ENCODE results near the gene PTPN11. TPM values are rescaled to one million over a fixed set of nuclear protein-coding genes. Genes with fewer than 3 reads are reported as not detected.
A peak's percentile ranks its signal among the peaks of the same experiment; 100 is the strongest.

The PTPN11 gene
- polyA plus RNA-seq, 1 of the 3 experiments (the other 2 are of a cell fraction), result 48.3 TPM

DNA sequence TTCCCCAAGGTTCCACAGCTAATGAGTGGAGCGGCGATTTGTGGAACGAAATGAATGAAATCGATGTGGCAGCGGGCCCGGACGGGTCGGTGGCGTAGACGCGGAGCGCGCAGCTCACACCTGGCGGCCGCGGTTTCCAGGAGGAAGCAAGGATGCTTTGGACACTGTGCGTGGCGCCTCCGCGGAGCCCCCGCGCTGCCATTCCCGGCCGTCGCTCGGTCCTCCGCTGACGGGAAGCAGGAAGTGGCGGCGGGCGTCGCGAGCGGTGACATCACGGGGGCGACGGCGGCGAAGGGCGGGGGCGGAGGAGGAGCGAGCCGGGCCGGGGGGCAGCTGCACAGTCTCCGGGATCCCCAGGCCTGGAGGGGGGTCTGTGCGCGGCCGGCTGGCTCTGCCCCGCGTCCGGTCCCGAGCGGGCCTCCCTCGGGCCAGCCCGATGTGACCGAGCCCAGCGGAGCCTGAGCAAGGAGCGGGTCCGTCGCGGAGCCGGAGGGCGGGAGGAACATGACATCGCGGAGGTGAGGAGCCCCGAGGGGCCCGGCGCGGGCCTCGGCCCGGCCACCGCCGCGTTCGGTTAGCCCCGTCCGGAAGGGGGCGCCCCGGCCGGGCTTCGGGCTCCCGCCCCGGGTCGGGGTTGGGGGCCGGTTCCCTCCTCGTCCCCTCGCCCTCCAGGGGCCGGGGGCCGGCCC, at the start of gene PTPN11 (continued):
- no peak for TF ChIP-seq TCF12 (IDR thresholded peaks at IDR 0.05)
- no peak for TF ChIP-seq JUND (IDR thresholded peaks at IDR 0.05)
- no peak for TF ChIP-seq FOSL2 (IDR thresholded peaks at IDR 0.05; ENCODE audit: borderline replicate concordance, low read depth)
- peak; percentile 92 for TF ChIP-seq TAF1 (IDR thresholded peaks at IDR 0.05; ENCODE audit: borderline replicate concordance, low read depth, low read length)
- TF ChIP-seq, protein P1, sequence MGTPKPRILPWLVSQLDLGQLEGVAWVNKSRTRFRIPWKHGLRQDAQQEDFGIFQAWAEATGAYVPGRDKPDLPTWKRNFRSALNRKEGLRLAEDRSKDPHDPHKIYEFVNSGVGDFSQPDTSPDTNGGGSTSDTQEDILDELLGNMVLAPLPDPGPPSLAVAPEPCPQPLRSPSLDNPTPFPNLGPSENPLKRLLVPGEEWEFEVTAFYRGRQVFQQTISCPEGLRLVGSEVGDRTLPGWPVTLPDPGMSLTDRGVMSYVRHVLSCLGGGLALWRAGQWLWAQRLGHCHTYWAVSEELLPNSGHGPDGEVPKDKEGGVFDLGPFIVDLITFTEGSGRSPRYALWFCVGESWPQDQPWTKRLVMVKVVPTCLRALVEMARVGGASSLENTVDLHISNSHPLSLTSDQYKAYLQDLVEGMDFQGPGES (IDR thresholded peaks at IDR 0.05; ENCODE audit: low read depth, low read length), result no peak
- peak; percentile 100 for TF ChIP-seq ELF1 (IDR thresholded peaks at IDR 0.05)
- TF ChIP-seq TEAD4 (IDR thresholded peaks at IDR 0.05; ENCODE audit: borderline replicate concordance, insufficient read depth), result no peak; the same call in 1 of the 2 replicates
- TF ChIP-seq, protein P2, sequence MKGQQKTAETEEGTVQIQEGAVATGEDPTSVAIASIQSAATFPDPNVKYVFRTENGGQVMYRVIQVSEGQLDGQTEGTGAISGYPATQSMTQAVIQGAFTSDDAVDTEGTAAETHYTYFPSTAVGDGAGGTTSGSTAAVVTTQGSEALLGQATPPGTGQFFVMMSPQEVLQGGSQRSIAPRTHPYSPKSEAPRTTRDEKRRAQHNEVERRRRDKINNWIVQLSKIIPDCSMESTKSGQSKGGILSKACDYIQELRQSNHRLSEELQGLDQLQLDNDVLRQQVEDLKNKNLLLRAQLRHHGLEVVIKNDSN (IDR thresholded peaks at IDR 0.05; ENCODE audit: borderline replicate concordance, low read depth), result no peak
- peak; percentile 80 for TF ChIP-seq YY1 (IDR thresholded peaks at IDR 0.05; ENCODE audit: low read depth)
- TF ChIP-seq FOXM1 (IDR thresholded peaks at IDR 0.05; ENCODE audit: low read depth), result no peak
- TF ChIP-seq POLR2AphosphoS5 (IDR thresholded peaks at IDR 0.05; ENCODE audit: low read depth, low read length), result peak; percentile 98

DNA sequence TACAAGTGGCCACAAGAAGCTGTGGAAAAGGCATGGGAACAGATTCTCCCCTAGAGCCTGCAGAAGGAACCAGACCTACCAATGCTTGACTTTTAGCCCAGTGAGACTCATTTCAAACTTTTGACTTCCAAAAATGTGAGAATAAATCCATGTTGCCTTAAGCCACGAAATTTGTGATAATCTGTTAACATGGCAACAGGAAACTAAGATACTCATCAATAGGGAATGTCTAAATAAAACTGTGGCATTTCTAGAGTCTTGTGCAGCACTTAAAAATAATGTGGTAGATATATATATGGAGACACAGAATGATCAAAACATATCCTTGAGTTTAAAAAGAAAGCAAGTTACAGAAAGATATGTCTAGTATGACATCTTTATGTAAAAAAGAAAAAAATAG, 48.5 kb upstream of the PTPN11 start:
- WGBS (ENCODE audit: low lambda C conversion rate), result 35% methylated on average over 1 of the region's 1 CpG

More for the DNA sequence above, 48.5 kb upstream of the PTPN11 start:
- no peaks in the 10 kb centered on the region for H3K36me3 ChIP-seq (replicated peaks in 1 of 2; ENCODE audit: control insufficient read depth in 1 of 2, insufficient read depth in 2 of 2, low read length in 1 of 2)
- CTCF ChIA-PET, result no interaction called here
- POLR2A ChIA-PET, result no interaction called here
- H3F3A ChIP-seq (replicated peaks; ENCODE audit: insufficient read depth), result peaks cover 6% of the 10 kb centered on the region
- peaks cover 93% of the 10 kb centered on the region for H3K79me2 ChIP-seq (ENCODE audit: insufficient read depth)
- DNase-seq, result no peak
- H3K27ac ChIP-seq (ENCODE audit: low read depth in 2 of 2, low read length in 1 of 2), result peak overlapping the region in 1 of 2 experiments; percentile 30; a peak in 1 of 4 replicates
- no peaks in the 10 kb centered on the region for H3K27me3 ChIP-seq (ENCODE audit: insufficient read depth)
- no peak overlapping the region for H3K9ac ChIP-seq
- TF ChIP-seq TAF1 (IDR thresholded peaks at IDR 0.05; ENCODE audit: borderline replicate concordance, low read depth, low read length), result no peak
- TF ChIP-seq RFX5 (IDR thresholded peaks at IDR 0.05; ENCODE audit: low read length), result no peak
- TF ChIP-seq, protein P3, sequence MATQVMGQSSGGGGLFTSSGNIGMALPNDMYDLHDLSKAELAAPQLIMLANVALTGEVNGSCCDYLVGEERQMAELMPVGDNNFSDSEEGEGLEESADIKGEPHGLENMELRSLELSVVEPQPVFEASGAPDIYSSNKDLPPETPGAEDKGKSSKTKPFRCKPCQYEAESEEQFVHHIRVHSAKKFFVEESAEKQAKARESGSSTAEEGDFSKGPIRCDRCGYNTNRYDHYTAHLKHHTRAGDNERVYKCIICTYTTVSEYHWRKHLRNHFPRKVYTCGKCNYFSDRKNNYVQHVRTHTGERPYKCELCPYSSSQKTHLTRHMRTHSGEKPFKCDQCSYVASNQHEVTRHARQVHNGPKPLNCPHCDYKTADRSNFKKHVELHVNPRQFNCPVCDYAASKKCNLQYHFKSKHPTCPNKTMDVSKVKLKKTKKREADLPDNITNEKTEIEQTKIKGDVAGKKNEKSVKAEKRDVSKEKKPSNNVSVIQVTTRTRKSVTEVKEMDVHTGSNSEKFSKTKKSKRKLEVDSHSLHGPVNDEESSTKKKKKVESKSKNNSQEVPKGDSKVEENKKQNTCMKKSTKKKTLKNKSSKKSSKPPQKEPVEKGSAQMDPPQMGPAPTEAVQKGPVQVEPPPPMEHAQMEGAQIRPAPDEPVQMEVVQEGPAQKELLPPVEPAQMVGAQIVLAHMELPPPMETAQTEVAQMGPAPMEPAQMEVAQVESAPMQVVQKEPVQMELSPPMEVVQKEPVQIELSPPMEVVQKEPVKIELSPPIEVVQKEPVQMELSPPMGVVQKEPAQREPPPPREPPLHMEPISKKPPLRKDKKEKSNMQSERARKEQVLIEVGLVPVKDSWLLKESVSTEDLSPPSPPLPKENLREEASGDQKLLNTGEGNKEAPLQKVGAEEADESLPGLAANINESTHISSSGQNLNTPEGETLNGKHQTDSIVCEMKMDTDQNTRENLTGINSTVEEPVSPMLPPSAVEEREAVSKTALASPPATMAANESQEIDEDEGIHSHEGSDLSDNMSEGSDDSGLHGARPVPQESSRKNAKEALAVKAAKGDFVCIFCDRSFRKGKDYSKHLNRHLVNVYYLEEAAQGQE (IDR thresholded peaks at IDR 0.05; ENCODE audit: low read depth, low read length), result no peak
- TF ChIP-seq GATA2 (CRISPR knock-in tag; IDR thresholded peaks at IDR 0.05), result no peak
- TF ChIP-seq EP300 (IDR thresholded peaks at IDR 0.05; ENCODE audit: borderline replicate concordance in 1 of 2, low read depth in 1 of 2, low read length in 1 of 2), result no peak
- TF ChIP-seq, protein P4, sequence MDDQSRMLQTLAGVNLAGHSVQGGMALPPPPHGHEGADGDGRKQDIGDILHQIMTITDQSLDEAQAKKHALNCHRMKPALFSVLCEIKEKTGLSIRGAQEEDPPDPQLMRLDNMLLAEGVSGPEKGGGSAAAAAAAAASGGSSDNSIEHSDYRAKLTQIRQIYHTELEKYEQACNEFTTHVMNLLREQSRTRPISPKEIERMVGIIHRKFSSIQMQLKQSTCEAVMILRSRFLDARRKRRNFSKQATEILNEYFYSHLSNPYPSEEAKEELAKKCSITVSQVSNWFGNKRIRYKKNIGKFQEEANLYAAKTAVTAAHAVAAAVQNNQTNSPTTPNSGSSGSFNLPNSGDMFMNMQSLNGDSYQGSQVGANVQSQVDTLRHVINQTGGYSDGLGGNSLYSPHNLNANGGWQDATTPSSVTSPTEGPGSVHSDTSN (IDR thresholded peaks at IDR 0.05), result no peak
- no peak for TF ChIP-seq NRF1 (IDR thresholded peaks at IDR 0.05; ENCODE audit: low read depth, low read length)
- TF ChIP-seq, protein P5, sequence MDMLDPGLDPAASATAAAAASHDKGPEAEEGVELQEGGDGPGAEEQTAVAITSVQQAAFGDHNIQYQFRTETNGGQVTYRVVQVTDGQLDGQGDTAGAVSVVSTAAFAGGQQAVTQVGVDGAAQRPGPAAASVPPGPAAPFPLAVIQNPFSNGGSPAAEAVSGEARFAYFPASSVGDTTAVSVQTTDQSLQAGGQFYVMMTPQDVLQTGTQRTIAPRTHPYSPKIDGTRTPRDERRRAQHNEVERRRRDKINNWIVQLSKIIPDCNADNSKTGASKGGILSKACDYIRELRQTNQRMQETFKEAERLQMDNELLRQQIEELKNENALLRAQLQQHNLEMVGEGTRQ (IDR thresholded peaks at IDR 0.05; ENCODE audit: borderline replicate concordance, low read depth, low read length), result no peak
- TF ChIP-seq ELF1 (IDR thresholded peaks at IDR 0.05), result no peak
- TF ChIP-seq, protein P1 (IDR thresholded peaks at IDR 0.05; ENCODE audit: low read depth, low read length), result no peak
- TF ChIP-seq, protein P6, sequence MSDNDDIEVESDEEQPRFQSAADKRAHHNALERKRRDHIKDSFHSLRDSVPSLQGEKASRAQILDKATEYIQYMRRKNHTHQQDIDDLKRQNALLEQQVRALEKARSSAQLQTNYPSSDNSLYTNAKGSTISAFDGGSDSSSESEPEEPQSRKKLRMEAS (IDR thresholded peaks at IDR 0.05; ENCODE audit: low read depth), result no peak
- TF ChIP-seq NFIC (IDR thresholded peaks at IDR 0.05; ENCODE audit: borderline replicate concordance), result no peak
- no peak for TF ChIP-seq JUND (IDR thresholded peaks at IDR 0.05)
- no peak for TF ChIP-seq EZH2phosphoT487 (IDR thresholded peaks at IDR 0.05; ENCODE audit: borderline replicate concordance, low read depth)
- TF ChIP-seq GABPA (IDR thresholded peaks at IDR 0.05; ENCODE audit: low read depth), result no peak
- no peak for TF ChIP-seq RCOR1 (IDR thresholded peaks at IDR 0.05; ENCODE audit: low read length)
- no peak overlapping the region for H2AFZ ChIP-seq (ENCODE audit: low read depth)
- H3K4me2 ChIP-seq, result no peak overlapping the region
- no peak overlapping the region for H3K4me3 ChIP-seq (ENCODE audit: low read depth in 2 of 2, low read length in 1 of 2)
- H3K4me1 ChIP-seq (ENCODE audit: control insufficient read depth in 1 of 2, insufficient read depth in 2 of 2, low read depth in 1 of 2, low read length in 1 of 2), result no peaks in the 10 kb centered on the region
- H4K20me1 ChIP-seq (ENCODE audit: insufficient read depth), result peaks cover 40% of the 10 kb centered on the region
- H3K9me3 ChIP-seq, result no peaks in the 10 kb centered on the region
- H3K9me2 ChIP-seq, result no peaks in the 10 kb centered on the region

Measured in SK-N-SH (cell line).